Germinal center (tissue), 1 donor: ENCODE measurements around the gene RFLNA.

Experiments
- DNase-seq: peaks from one replicate; pipeline ENCODE4 v3.0.0; 2012; ENCODE audit warnings: mixed read lengths, low spot score

The RFLNA gene

DNA sequence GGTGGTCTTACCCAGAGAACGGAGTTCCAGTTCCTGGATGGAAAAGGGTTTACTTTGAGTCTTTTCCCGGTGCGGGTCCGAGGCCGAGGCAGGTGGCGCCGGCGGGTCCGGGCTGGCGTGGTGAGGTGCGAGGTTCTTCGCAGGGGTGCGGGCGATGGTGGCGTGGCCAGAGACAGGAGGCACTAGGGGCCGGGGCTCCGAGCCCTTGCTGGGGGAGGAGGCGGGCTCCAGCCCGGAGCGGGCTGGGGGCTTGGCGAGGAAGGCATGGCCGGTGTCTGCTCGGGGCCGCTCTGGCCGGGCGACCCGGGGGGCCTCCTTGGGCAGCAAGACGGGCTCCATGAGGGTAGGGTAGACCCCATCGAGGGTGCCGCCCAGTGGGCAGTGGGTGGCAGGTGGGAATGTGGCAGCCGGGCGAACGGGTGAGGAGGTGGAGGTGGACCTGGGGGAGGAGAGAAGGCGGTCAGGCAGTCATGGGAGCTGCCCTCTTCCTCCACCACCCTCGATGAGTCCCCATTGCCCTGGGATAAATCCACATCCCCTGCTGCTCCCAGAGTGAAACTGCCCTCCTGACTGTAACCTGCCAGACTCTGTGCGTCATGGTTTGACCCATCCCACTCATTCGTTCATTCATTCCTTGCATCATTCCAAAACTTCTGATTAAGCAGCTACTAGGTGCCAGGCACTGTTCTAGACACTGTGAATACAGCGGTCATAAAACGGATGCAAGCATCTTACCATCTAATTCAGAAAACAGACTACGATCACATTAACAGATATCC lies 42.0 kb downstream of the RFLNA start:
- DNase-seq: no peak

DNA sequence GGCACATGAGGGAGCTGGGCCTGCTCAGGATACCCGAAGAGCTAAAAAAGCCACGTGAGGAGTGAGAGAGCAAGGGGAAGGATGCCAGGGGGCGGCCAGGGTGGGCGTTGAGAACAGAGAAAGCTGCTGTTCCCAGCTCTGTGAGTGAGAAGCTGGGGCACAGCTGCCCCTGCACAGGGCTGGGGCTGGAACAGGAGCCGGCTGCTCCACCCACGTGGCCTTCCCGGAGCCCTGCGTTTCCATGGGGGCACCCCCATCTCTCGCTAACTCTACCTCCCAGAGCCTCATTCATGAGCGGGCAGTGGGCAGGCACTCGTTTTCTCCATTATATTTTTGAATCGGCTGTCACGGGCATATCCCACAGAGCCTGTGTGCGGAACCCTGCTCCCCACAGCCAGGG lies 42.7 kb downstream of the RFLNA start:
- no peak for DNase-seq

- no peak for DNase-seq
Measured at GRCh38 chr12:124338448-124338847, 43.6 kb downstream of the RFLNA start.

- no peak for DNase-seq
Measured at GRCh38 chr12:124338876-124339603, 44.1 kb downstream of the RFLNA start.

GRCh38 chr12:124340080-124340900 lies 45.4 kb downstream of the RFLNA start:
- DNase-seq: no peak

DNA sequence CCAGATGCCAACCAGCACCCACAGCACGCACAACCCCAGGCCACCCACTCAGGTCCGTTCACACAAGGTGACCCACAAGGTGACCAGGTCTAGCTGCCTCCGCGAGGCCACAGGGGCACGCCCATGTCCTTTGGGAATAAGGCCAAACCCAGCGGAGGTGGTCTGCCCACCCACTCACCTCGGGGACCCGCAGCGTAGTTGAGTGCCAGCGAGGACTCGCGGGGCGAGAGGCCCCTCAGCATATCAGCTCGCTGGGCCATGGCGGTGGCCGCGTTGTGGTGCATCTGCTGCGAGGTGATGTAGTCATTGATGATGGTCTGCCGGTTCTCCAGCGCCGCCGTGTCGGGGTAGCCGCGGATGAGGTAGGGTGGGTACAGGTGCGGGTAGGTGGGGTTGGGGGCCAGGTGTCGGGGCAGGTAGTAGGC lies 46.8 kb downstream of the RFLNA start:
- no peak for DNase-seq

GRCh38 chr12:124344022-124344421 lies 49.1 kb downstream of the RFLNA start:
- no peak for DNase-seq

DNA sequence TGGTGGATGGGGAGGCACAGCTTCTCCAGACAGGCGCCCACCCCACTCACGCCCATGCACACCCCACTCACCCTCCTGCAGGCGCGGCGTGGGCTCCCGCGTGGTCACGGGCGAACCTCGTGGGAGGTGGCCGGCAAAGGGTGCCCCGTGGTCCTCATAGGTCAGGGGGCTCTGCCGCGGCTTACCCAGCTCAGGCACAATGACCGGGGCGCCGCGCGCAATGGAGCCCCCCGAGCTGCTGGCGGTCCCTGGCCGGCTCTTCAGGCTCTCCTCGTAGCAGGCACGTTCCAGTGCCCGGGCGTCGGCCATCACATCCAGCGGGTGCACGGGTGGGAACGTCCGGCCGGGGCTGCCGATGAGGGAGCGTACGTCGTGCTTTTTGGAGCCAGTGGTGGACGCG lies 49.6 kb downstream of the RFLNA start:
- no peak for DNase-seq

- no peak for DNase-seq
Measured at GRCh38 chr12:124345795-124346194, 50.9 kb downstream of the RFLNA start.

DNA sequence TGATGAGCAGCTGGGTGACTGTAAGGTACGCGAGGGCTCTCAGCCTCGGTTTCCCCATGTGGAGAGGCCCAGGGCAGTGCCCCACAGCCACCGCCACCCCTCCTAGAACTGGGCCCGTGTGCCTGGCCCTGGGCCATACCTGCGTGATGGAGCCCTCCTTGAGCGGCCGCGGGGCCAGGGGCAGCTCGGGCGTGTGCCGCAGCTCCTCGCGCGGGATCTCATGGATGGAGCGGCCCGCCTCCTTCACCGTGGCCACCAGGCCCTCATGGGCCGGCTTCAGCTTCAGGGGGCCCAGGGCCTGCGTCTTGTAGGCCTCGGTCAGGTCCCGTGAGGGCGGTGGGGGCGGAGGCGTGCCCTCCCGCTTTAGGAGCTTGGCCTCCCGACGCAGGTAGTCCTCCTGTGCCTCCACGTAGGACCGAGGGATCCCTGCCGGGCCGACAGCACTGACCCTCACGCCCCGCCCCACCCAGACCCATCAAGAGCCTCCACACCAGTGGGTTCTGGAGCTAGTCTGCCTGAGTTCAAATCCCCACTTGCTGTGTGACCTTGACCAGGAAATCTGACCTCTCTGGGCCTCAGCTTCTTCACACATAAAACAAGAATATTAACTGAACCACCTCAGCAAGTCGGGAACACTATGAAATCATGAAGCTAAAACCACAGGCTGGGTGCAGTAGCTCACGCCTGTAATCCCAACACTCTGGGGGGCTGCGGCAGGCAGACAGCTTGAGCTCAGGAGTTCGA lies 51.7 kb downstream of the RFLNA start:
- DNase-seq: no peak

DNA sequence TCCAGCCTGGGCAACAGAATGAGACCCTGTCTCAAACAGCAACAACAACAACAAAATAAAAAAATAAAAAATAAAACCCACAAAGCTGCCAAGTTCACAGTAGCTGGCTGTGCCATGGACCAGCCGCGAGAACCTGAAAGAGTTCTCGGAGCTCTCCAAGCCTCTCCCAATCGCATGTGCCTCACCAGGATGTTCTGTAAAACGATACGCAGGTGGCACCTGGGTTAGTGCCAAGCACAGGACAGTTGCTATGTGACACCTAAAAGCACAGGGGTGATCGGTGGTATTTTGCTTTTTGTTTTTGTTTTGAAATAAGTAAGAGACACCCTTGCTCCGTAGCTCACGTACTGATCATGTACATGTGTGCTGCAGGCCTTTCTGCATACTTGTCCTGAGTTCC lies 52.4 kb downstream of the RFLNA start:
- DNase-seq: no peak

- peak; percentile 16 for DNase-seq
Measured at GRCh38 chr12:124347805-124348658, 53.1 kb downstream of the RFLNA start.

GRCh38 chr12:124348659-124349380 lies 53.9 kb downstream of the RFLNA start:
- DNase-seq: no peak

- DNase-seq: no peak
Measured at GRCh38 chr12:124350491-124350890, 55.6 kb downstream of the RFLNA start.

GRCh38 chr12:124351422-124351821 lies 56.5 kb downstream of the RFLNA start:
- DNase-seq: no peak

- DNase-seq: no peak
Measured at GRCh38 chr12:124352257-124352656, 57.4 kb downstream of the RFLNA start.

DNA sequence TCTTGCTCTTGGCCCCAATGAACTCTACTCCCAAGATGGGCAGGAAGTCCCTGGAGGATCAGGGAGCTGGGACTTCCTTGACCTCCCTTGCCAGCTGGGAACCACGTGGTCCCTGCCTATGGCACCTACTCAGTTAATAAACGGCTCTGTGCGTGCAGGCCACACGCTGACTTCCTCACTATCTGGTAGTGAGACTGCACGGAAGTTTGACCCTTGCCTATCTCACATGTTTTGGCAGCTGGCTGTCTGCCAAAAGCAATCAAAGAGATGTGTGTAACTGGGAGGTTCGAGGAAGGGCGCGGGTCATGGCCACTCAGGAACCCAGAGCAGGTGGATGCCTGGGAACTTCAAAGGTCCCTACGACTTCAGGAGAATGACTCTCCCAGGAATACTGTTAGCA lies 57.9 kb downstream of the RFLNA start:
- no peak for DNase-seq

DNA sequence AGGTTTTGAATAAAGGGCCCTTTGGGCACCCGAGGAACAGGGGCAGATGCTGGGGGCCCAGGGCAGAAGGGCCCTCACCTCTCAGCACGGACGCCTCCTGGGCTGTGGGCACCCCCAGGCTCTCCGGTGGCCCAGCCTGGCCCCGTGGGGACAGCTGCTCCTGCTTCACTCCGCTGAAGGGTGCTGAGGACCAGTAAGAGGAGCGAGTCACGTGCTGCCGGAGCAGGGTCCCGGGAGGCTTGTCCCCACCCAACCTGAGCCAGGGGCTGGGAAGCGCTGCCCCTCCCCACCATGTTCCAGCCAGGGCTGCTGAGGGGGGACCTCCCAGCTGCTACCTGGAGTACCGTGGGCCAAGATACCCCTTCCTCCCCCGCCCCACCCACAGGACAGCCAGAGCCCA lies 59.5 kb downstream of the RFLNA start:
- DNase-seq: no peak

- no peak for DNase-seq
Measured at GRCh38 chr12:124356221-124356620, 61.3 kb downstream of the RFLNA start.

DNA sequence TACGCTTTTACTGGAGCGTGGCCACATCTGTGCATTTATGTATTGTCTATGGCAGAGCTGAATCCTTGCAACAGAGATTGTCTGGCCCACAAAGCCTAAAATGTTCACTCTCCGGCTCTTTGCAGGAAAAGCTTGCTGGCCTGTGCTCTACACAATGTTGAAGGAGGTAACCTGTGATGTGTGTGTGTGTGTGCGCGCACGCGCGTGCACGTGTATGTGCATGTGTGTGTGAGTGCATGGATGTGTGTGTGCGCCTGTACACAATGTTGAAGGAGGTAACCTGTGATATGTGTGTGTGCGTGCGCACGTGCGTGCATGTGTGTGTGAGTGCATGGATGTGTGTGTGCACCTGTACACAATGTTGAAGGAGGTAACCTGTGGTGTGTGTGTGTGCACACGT lies 62.7 kb downstream of the RFLNA start:
- no peak for DNase-seq
